CD4-positive, alpha-beta memory T cell (primary cell): ENCODE results near the gene NMRK1. TPM values are rescaled to one million over a fixed set of nuclear protein-coding genes. Genes with fewer than 3 reads are reported as not detected.

Source experiments
- CTCF ChIA-PET: fragments of 350-600 bp; sonication (Branson Sonifier 250); formaldehyde crosslinking; loops from one replicate; lab custom pipeline; 2021; ENCODE audit warnings: inconsistent platforms; ENCODE audit not compliant: partially characterized antibody; lab: Charles Lee
- POLR2A ChIA-PET: fragments of 350-600 bp; sonication (Branson Sonifier 250); formaldehyde crosslinking; loops from one replicate; lab custom pipeline; 2021; ENCODE audit not compliant: partially characterized antibody; lab: Charles Lee
- DNase-seq, 5 donors: peaks; one replicate each; pipeline versions ENCODE4 v3.0.0 to v3.0.0-alpha.2; 2020 to 2022; ENCODE audit warnings: mixed read lengths in 1 of 5
- H3K27ac ChIP-seq: one replicate; pipeline ENCODE4 v1.7.0; 2013; ENCODE audit warnings: low read depth, low read length
- H3K27me3 ChIP-seq: 2 replicates; pipeline ENCODE4 v1.7.0; 2013; ENCODE audit warnings: mild to moderate bottlenecking, low read length, moderate library complexity; ENCODE audit not compliant: insufficient read depth
- H3K36me3 ChIP-seq: 2 replicates; pipeline ENCODE4 v1.7.0; 2013; ENCODE audit warnings: mild to moderate bottlenecking, low read length, moderate library complexity; ENCODE audit not compliant: insufficient read depth
- H3K4me1 ChIP-seq: 2 replicates; pipeline ENCODE4 v1.7.0; 2013; ENCODE audit warnings: mild to moderate bottlenecking, low read length, moderate library complexity; ENCODE audit not compliant: insufficient read depth
- H3K4me3 ChIP-seq, 2 donors: one replicate each; pipeline ENCODE4 v1.7.0; 2013; ENCODE audit warnings: low read length in 2 of 2, mild to moderate bottlenecking in 1 of 2
- H3K9me3 ChIP-seq, 2 donors: one replicate each; pipeline ENCODE4 v1.7.0; 2013; ENCODE audit warnings: low read length in 2 of 2, control low read depth in 1 of 2; ENCODE audit not compliant: control insufficient read depth in 1 of 2
- H3K27ac Mint-ChIP-seq, 7 donors: one replicate each; pipeline ENCODE4 v1.8.0; 2020 to 2021; ENCODE audit warnings: mixed read lengths in 7 of 7, mild to moderate bottlenecking in 6 of 7, inconsistent platforms in 3 of 7, moderate library complexity in 3 of 7
- H3K27me3 Mint-ChIP-seq, 2 donors: one replicate each; pipeline ENCODE4 v1.8.0; 2020 to 2021; ENCODE audit warnings: mixed read lengths in 2 of 2
- H3K36me3 Mint-ChIP-seq, 2 donors: one replicate each; pipeline ENCODE4 v1.8.0; 2020 to 2021; ENCODE audit warnings: mixed read lengths in 2 of 2, inconsistent platforms in 1 of 2, mild to moderate bottlenecking in 1 of 2
- H3K4me1 Mint-ChIP-seq, 4 donors: one replicate each; pipeline ENCODE4 v1.8.0; 2020 to 2021; ENCODE audit warnings: mixed read lengths in 4 of 4, mild to moderate bottlenecking in 1 of 4
- H3K4me3 Mint-ChIP-seq, 8 donors: one replicate each; pipeline ENCODE4 v1.8.0; 2020 to 2021; ENCODE audit warnings: mixed read lengths in 8 of 8, mild to moderate bottlenecking in 7 of 8, moderate library complexity in 6 of 8, inconsistent platforms in 3 of 8
- H3K9me3 Mint-ChIP-seq, 8 donors: one replicate each; pipeline ENCODE4 v1.8.0; 2020 to 2021; ENCODE audit warnings: mixed read lengths in 8 of 8, mild to moderate bottlenecking in 5 of 8, inconsistent platforms in 3 of 8, moderate library complexity in 1 of 8
- intact Hi-C: fragments of 100-400 bp; cut with micrococcal nuclease; formaldehyde crosslinking; loops from one replicate; pipeline ENCODE4 v1.15.1; 2023
- polyA plus RNA-seq, 2 donors: library from polyadenylated mRNA; unstranded; fragments of 300-500 nt; fragmentation: Illumina TruSeq; gene quantifications; one replicate each; pipeline ENCODE4 v1.2.3, GENCODE V29; 2021
- total RNA-seq, 2 experiments: library from RNA; stranded (reverse); gene quantifications; one replicate each; pipeline ENCODE4 v1.2.3, GENCODE V29; 2021

The NMRK1 gene
- total and polyA plus RNA-seq, 4 experiments from 2014 or later: 81.3 to 131 (median 112) TPM

- Histone ChIP-seq H3K27ac (no peak overlapping the region), H3K4me1 (peaks cover 75% of the 10 kb centered on the region), H3K36me3 (no peaks in the 10 kb centered on the region), H3K4me3 (no peak overlapping the region), H3K9me3 (no peaks in the 10 kb centered on the region), H3K27me3 (no peaks in the 10 kb centered on the region)
- Mint-ChIP-seq H3K27me3 (no peaks in the 10 kb centered on the region), H3K36me3 (peaks cover 17 to 40% of the 10 kb centered on the region in 2 donors), H3K9me3 (no peaks in the 10 kb centered on the region), H3K27ac (peak overlapping the region; percentile 38 to 86 (median 82)), H3K4me1 (peaks cover 51 to 81% (median 67%) of the 10 kb centered on the region in 4 donors), H3K4me3 (peak overlapping the region in 7 of 8 donors; percentile 14 to 72 (median 42))
- intact Hi-C loops: loop anchor here (2.0 kb wide), 1 partner anchor 16 kb away; the partner anchor contains the start of genes NMRK1 and OSTF1
- ChIA-PET POLR2A (interaction anchor here (0.8 to 3.6 kb wide), 4 partner anchors 12 to 43 kb away, joined by 3 to 40 read pairs (median 4); partner anchors contain the start of genes NMRK1 and OSTF1), CTCF (interaction anchor here (0.5 to 3.3 kb wide), 5 partner anchors 10 to 152 kb away, joined by 3 to 16 read pairs (median 12); partner anchors contain the start of genes NMRK1 and OSTF1)
- peak in 1 of 5 donors; percentile 19 for DNase-seq
Observed at GRCh38 chr9:75105019-75105540, 17.1 kb upstream of the NMRK1 start.

GRCh38 chr9:75104607-75105006 lies 16.7 kb upstream of the NMRK1 start:
- intact Hi-C loops: loop anchor here (2.0 kb wide), 1 partner anchor 16 kb away; the partner anchor contains the start of genes NMRK1 and OSTF1
- Histone ChIP-seq H3K36me3 (no peaks in the 10 kb centered on the region), H3K27me3 (no peaks in the 10 kb centered on the region), H3K4me1 (peaks cover 75% of the 10 kb centered on the region), H3K9me3 (no peaks in the 10 kb centered on the region), H3K27ac (no peak overlapping the region), H3K4me3 (no peak overlapping the region)
- peaks cover 17 to 40% of the 10 kb centered on the region in 2 donors for H3K36me3 Mint-ChIP-seq
- peak overlapping the region; percentile 38 to 86 (median 82) for H3K27ac Mint-ChIP-seq
- CTCF ChIA-PET: interaction anchor here (1.4 to 3.3 kb wide), 8 partner anchors 10 to 331 kb away, joined by 3 to 16 read pairs (median 4); partner anchors contain the start of genes NMRK1 and OSTF1
- H3K4me1 Mint-ChIP-seq: peaks cover 50 to 83% (median 66%) of the 10 kb centered on the region in 4 donors
- H3K27me3 Mint-ChIP-seq: no peaks in the 10 kb centered on the region
- no peak for DNase-seq
- H3K9me3 Mint-ChIP-seq: no peaks in the 10 kb centered on the region
- POLR2A ChIA-PET: interaction anchor here (0.8 to 3.6 kb wide), 4 partner anchors 13 to 44 kb away, joined by 3 to 40 read pairs (median 8); partner anchors contain the start of genes NMRK1 and OSTF1
- peak overlapping the region in 6 of 8 donors; percentile 14 to 72 (median 50) for H3K4me3 Mint-ChIP-seq

- intact Hi-C loops: no loop called here
- no peaks in the 10 kb centered on the region for H3K27me3 ChIP-seq
- peak overlapping the region; percentile 71 to 95 (median 82) for H3K27ac Mint-ChIP-seq
- peak overlapping the region in 7 of 8 donors; percentile 4 to 52 (median 26) for H3K4me3 Mint-ChIP-seq
- no peaks in the 10 kb centered on the region for H3K9me3 ChIP-seq
- no peaks in the 10 kb centered on the region for H3K36me3 ChIP-seq
- no peak overlapping the region for H3K27ac ChIP-seq
- POLR2A ChIA-PET: interaction anchor here (2.1 to 3.6 kb wide), 2 partner anchors 10 to 14 kb away, joined by 11 to 40 read pairs; partner anchors contain the start of genes NMRK1 and OSTF1
- H3K9me3 Mint-ChIP-seq: no peaks in the 10 kb centered on the region
- no peak for DNase-seq
- peaks cover 48 to 81% (median 67%) of the 10 kb centered on the region in 4 donors for H3K4me1 Mint-ChIP-seq
- peaks cover 77% of the 10 kb centered on the region for H3K4me1 ChIP-seq
- CTCF ChIA-PET: interaction anchor here (0.5 to 3.3 kb wide), 8 partner anchors 9 to 50 kb away, joined by 3 to 16 read pairs (median 4); partner anchors contain the start of genes NMRK1 and OSTF1
- peaks cover 18 to 43% of the 10 kb centered on the region in 2 donors for H3K36me3 Mint-ChIP-seq
- H3K4me3 ChIP-seq: no peak overlapping the region
- H3K27me3 Mint-ChIP-seq: no peaks in the 10 kb centered on the region
Observed at GRCh38 chr9:75102177-75102790, 14.3 kb upstream of the NMRK1 start.

GRCh38 chr9:75101004-75101588 lies 13.1 kb upstream of the NMRK1 start:
- H3K36me3 ChIP-seq: peaks cover 5% of the 10 kb centered on the region
- POLR2A ChIA-PET: interaction anchor here (1.1 kb wide), 1 partner anchor 12 kb away, joined by 5 read pairs; the partner anchor contains the start of gene OSTF1
- H3K27ac Mint-ChIP-seq: peak overlapping the region; percentile 64 to 92 (median 76)
- H3K27me3 ChIP-seq: no peaks in the 10 kb centered on the region
- H3K4me1 Mint-ChIP-seq: peaks cover 57 to 85% (median 72%) of the 10 kb centered on the region in 4 donors
- H3K4me1 ChIP-seq: peaks cover 84% of the 10 kb centered on the region
- no peak for DNase-seq
- peak overlapping the region in 6 of 8 donors; percentile 13 to 60 (median 38) for H3K4me3 Mint-ChIP-seq
- no peak overlapping the region for H3K4me3 ChIP-seq
- no peaks in the 10 kb centered on the region for H3K27me3 Mint-ChIP-seq
- H3K27ac ChIP-seq: peak overlapping the region; percentile 26
- CTCF ChIA-PET: interaction anchor here (0.8 to 1.7 kb wide), 5 partner anchors 11 to 80 kb away, joined by 3 to 5 read pairs (median 4); no protein-coding TSS in a partner anchor
- H3K9me3 Mint-ChIP-seq: no peaks in the 10 kb centered on the region
- peaks cover 19 to 42% of the 10 kb centered on the region in 2 donors for H3K36me3 Mint-ChIP-seq
- intact Hi-C loops: no loop called here
- no peaks in the 10 kb centered on the region for H3K9me3 ChIP-seq

GRCh38 chr9:75096796-75097195 lies 8.8 kb upstream of the NMRK1 start:
- Histone ChIP-seq H3K36me3 (peaks cover 5% of the 10 kb centered on the region), H3K4me1 (peaks cover 87% of the 10 kb centered on the region), H3K27ac (no peak overlapping the region), H3K4me3 (no peak overlapping the region), H3K9me3 (no peaks in the 10 kb centered on the region), H3K27me3 (no peaks in the 10 kb centered on the region)
- Mint-ChIP-seq H3K27me3 (no peaks in the 10 kb centered on the region), H3K27ac (peak overlapping the region in 6 of 7 donors; percentile 7 to 61 (median 51)), H3K4me1 (peaks cover 60 to 91% (median 72%) of the 10 kb centered on the region in 4 donors), H3K4me3 (peak overlapping the region in 2 of 8 donors; percentile 3 to 42), H3K36me3 (peaks cover 6 to 20% of the 10 kb centered on the region in 2 donors), H3K9me3 (no peaks in the 10 kb centered on the region)
- ChIA-PET POLR2A (interaction anchor here (1.5 kb wide), 1 partner anchor 9 kb away, joined by 4 read pairs; the partner anchor contains the start of genes NMRK1 and OSTF1), CTCF (no interaction called here)
- DNase-seq: no peak
- intact Hi-C loops: no loop called here

GRCh38 chr9:75092766-75093165 lies 4.8 kb upstream of the NMRK1 start:
- CTCF ChIA-PET: interaction anchor here (0.7 to 2.6 kb wide), 10 partner anchors 9 to 316 kb away, joined by 3 to 20 read pairs (median 5); partner anchors contain the start of gene C9orf40
- Histone ChIP-seq H3K9me3 (no peaks in the 10 kb centered on the region), H3K27me3 (no peaks in the 10 kb centered on the region), H3K4me3 (no peak overlapping the region), H3K36me3 (peaks cover 5% of the 10 kb centered on the region), H3K4me1 (peaks cover 79% of the 10 kb centered on the region), H3K27ac (peak overlapping the region; percentile 12)
- H3K27ac Mint-ChIP-seq: peak overlapping the region; percentile 19 to 87 (median 75)
- H3K4me3 Mint-ChIP-seq: peak overlapping the region in 6 of 8 donors; percentile 13 to 82 (median 76)
- DNase-seq: no peak
- H3K9me3 Mint-ChIP-seq: no peaks in the 10 kb centered on the region
- H3K36me3 Mint-ChIP-seq: peaks cover 6 to 21% of the 10 kb centered on the region in 2 donors
- POLR2A ChIA-PET: interaction anchor here (0.8 to 10.7 kb wide), 7 partner anchors 11 to 141 kb away, joined by 3 to 251 read pairs (median 3); no protein-coding TSS in a partner anchor
- peaks cover 63 to 87% (median 77%) of the 10 kb centered on the region in 4 donors for H3K4me1 Mint-ChIP-seq
- H3K27me3 Mint-ChIP-seq: no peaks in the 10 kb centered on the region
- intact Hi-C loops: no loop called here
